Measurements from ENCODE around the gene BIRC6. TPM values are rescaled to one million over a fixed set of nuclear protein-coding genes. Genes with fewer than 3 reads are reported as not detected.
"Not testable (repeated sequence)": the region's sequence is repeated elsewhere in the genome, so short reads cannot be mapped to it uniquely, and the experiment has no call there.

BIRC6 gene
- total and polyA plus RNA-seq, 2 donors (not counting 1 experiment from before 2014, with no cell fraction given) = 41.7 to 166 TPM

- no peaks in the 10 kb centered on the region for H3K9me3 ChIP-seq (ENCODE audit: control extremely low read depth in 1 of 3, control insufficient read depth in 2 of 3, insufficient read depth in 1 of 3, low read length in 2 of 3)
- Mint-ChIP-seq H3K27me3 (no peaks in the 10 kb centered on the region), H3K4me1 (peaks cover 72% of the 10 kb centered on the region), H3K27ac (no peak overlapping the region), H3K4me3 (no peak overlapping the region), H3K9me3 (ENCODE audit: insufficient read depth) (peaks cover 2% of the 10 kb centered on the region)
- peaks cover 3% of the 10 kb centered on the region in 2 experiments for H3K36me3 ChIP-seq (replicated peaks in 1 of 2; ENCODE audit: control extremely low read depth in 1 of 2, control insufficient read depth in 1 of 2, extremely low read depth in 1 of 2, insufficient read depth in 2 of 2, low read length in 1 of 2)
- no peak overlapping the region for H2AFZ ChIP-seq (ENCODE audit: insufficient read depth, low read depth, low read length, poor library complexity, severe bottlenecking)
- ChIA-PET CTCF (no interaction called here), POLR2A (no interaction called here)
- peaks cover 40 to 49% of the 10 kb centered on the region in 2 donors for H3K4me1 ChIP-seq (ENCODE audit: control insufficient read depth in 2 of 2, insufficient read depth in 2 of 2, low read length in 2 of 2)
- intact Hi-C loops (cut with micrococcal nuclease) = no loop called here
- H3K27ac ChIP-seq (ENCODE audit: low read length in 2 of 2) = peak overlapping the region in 1 of 2 donors; percentile 47
- no peaks in the 10 kb centered on the region for H3K27me3 ChIP-seq (replicated peaks in 1 of 4; ENCODE audit: control extremely low read depth in 1 of 4, control insufficient read depth in 3 of 4, insufficient read depth in 4 of 4, low read length in 3 of 4)
- no CpG with 5 or more reads among the region's 2 CpGs for WGBS (ENCODE audit: insufficient coverage)
- peaks cover 69% of the 10 kb centered on the region for H4K20me1 ChIP-seq (ENCODE audit: control insufficient read depth, insufficient read depth, low read length, poor library complexity, severe bottlenecking)
- TF ChIP-seq CTCF (IDR thresholded peaks at IDR 0.05) = no peak
- no peak for TF ChIP-seq EZH2 (IDR thresholded peaks at IDR 0.05; ENCODE audit: borderline replicate concordance, insufficient read depth, low read depth, low read length, poor library complexity, severe bottlenecking)
- H3K79me2 ChIP-seq (ENCODE audit: control insufficient read depth, insufficient read depth, low read length) = peaks cover 100% of the 10 kb centered on the region
- H3K4me3 ChIP-seq (ENCODE audit: control extremely low read depth in 1 of 5, extremely low read depth in 1 of 5, insufficient read depth in 1 of 5, low read depth in 2 of 5, low read length in 4 of 5) = no peak overlapping the region
- ATAC-seq (ENCODE audit: low read depth) = no peak
- peak overlapping the region; percentile 12 for H3K4me2 ChIP-seq (replicated peaks; ENCODE audit: low read depth, low read length, poor library complexity, severe bottlenecking)
- no peak for DNase-seq
- H3K9ac ChIP-seq (ENCODE audit: low read length) = no peak overlapping the region
These were observed 6.8 kb downstream of the BIRC6 start for GRCh38 chr2:32363597-32363996.

GRCh38 chr2:32364290-32364689 lies 7.5 kb downstream of the BIRC6 start:
- H3K9me3 Mint-ChIP-seq (ENCODE audit: insufficient read depth); H3K36me3 ChIP-seq (replicated peaks in 1 of 2; ENCODE audit: control extremely low read depth in 1 of 2, control insufficient read depth in 1 of 2, extremely low read depth in 1 of 2, insufficient read depth in 2 of 2, low read length in 1 of 2); H3K4me2 ChIP-seq (replicated peaks; ENCODE audit: low read depth, low read length, poor library complexity, severe bottlenecking); POLR2A ChIA-PET; H3K27ac ChIP-seq (ENCODE audit: low read length in 2 of 2); H3K4me3 ChIP-seq (ENCODE audit: control extremely low read depth in 1 of 5, extremely low read depth in 1 of 5, insufficient read depth in 1 of 5, low read depth in 2 of 5, low read length in 4 of 5); H3K27me3 Mint-ChIP-seq; H3K9ac ChIP-seq (ENCODE audit: low read length); H3K27ac Mint-ChIP-seq; ATAC-seq (ENCODE audit: low read depth); H3K27me3 ChIP-seq (replicated peaks in 1 of 4; ENCODE audit: control extremely low read depth in 1 of 4, control insufficient read depth in 3 of 4, insufficient read depth in 4 of 4, low read length in 3 of 4); DNase-seq; H3K9me3 ChIP-seq (ENCODE audit: control extremely low read depth in 1 of 3, control insufficient read depth in 2 of 3, insufficient read depth in 1 of 3, low read length in 2 of 3); H2AFZ ChIP-seq (ENCODE audit: insufficient read depth, low read depth, low read length, poor library complexity, severe bottlenecking); intact Hi-C loops (cut with micrococcal nuclease): not testable (repeated sequence)
- Histone ChIP-seq H4K20me1 (ENCODE audit: control insufficient read depth, insufficient read depth, low read length, poor library complexity, severe bottlenecking) (peaks cover 73% of the 10 kb centered on the region), H3K79me2 (ENCODE audit: control insufficient read depth, insufficient read depth, low read length) (peaks cover 100% of the 10 kb centered on the region), H3K4me1 (ENCODE audit: control insufficient read depth in 2 of 2, insufficient read depth in 2 of 2, low read length in 2 of 2) (peaks cover 33 to 45% of the 10 kb centered on the region in 2 donors)
- peaks cover 71% of the 10 kb centered on the region for H3K4me1 Mint-ChIP-seq
- 97% methylated on average over 4 of the region's 9 CpGs for WGBS (ENCODE audit: insufficient coverage)
- peak overlapping the region; percentile 0 for H3K4me3 Mint-ChIP-seq
- CTCF ChIA-PET = interaction anchor here (0.5 kb wide), 1 partner anchor 389 kb away, joined by 3 read pairs; no protein-coding TSS in a partner anchor

GRCh38 chr2:32365679-32366078 lies 8.9 kb downstream of the BIRC6 start:
- H3K9me3 ChIP-seq (ENCODE audit: control extremely low read depth in 1 of 3, control insufficient read depth in 2 of 3, insufficient read depth in 1 of 3, low read length in 2 of 3); H3K27me3 ChIP-seq (replicated peaks in 1 of 4; ENCODE audit: control extremely low read depth in 1 of 4, control insufficient read depth in 3 of 4, insufficient read depth in 4 of 4, low read length in 3 of 4); H3K4me2 ChIP-seq (replicated peaks; ENCODE audit: low read depth, low read length, poor library complexity, severe bottlenecking); H3K27ac ChIP-seq (ENCODE audit: low read length in 2 of 2); intact Hi-C loops (cut with micrococcal nuclease); H3K36me3 ChIP-seq (replicated peaks in 1 of 2; ENCODE audit: control extremely low read depth in 1 of 2, control insufficient read depth in 1 of 2, extremely low read depth in 1 of 2, insufficient read depth in 2 of 2, low read length in 1 of 2); H3K4me3 ChIP-seq (ENCODE audit: control extremely low read depth in 1 of 5, extremely low read depth in 1 of 5, insufficient read depth in 1 of 5, low read depth in 2 of 5, low read length in 4 of 5); H3K9me3 Mint-ChIP-seq (ENCODE audit: insufficient read depth); ATAC-seq (ENCODE audit: low read depth); H2AFZ ChIP-seq (ENCODE audit: insufficient read depth, low read depth, low read length, poor library complexity, severe bottlenecking); H3K27me3 Mint-ChIP-seq; DNase-seq; H3K4me3 Mint-ChIP-seq; H3K9ac ChIP-seq (ENCODE audit: low read length); CTCF ChIA-PET; H3K27ac Mint-ChIP-seq: not testable (repeated sequence)
- 96% methylated on average over 3 of the region's 3 CpGs for WGBS (ENCODE audit: insufficient coverage)
- Histone ChIP-seq H4K20me1 (ENCODE audit: control insufficient read depth, insufficient read depth, low read length, poor library complexity, severe bottlenecking) (peaks cover 74% of the 10 kb centered on the region), H3K4me1 (ENCODE audit: control insufficient read depth in 2 of 2, insufficient read depth in 2 of 2, low read length in 2 of 2) (peaks cover 22 to 32% of the 10 kb centered on the region in 2 donors), H3K79me2 (ENCODE audit: control insufficient read depth, insufficient read depth, low read length) (peaks cover 99% of the 10 kb centered on the region)
- POLR2A ChIA-PET = interaction anchor here (0.7 kb wide), 1 partner anchor 1201 kb away, joined by 5 read pairs; no protein-coding TSS in a partner anchor
- peaks cover 67% of the 10 kb centered on the region for H3K4me1 Mint-ChIP-seq
